K562 (cell line): Measurements from ENCODE around the gene TIMM23. TPM values are rescaled to one million over a fixed set of nuclear protein-coding genes. Genes with fewer than 3 reads are reported as not detected.

Experiments
- ATAC-seq: fragments of 200-7000 bp; cut with Tn5 transposase; 3 replicates; pipeline ENCODE4 v1.9.1; 2020; ENCODE audit warnings: moderate library complexity
- BruUV-seq: library from RNA; stranded (reverse); fragments of 400-500 nt; replicated peaks from 2 replicates; lab custom pipeline; 2021; lab: Mats Ljungman, UMichigan
- CTCF ChIA-PET: fragments of 300-600 bp; formaldehyde crosslinking; extraction: SDS; loops from one replicate; lab custom pipeline; 2021; ENCODE audit warnings: low intra/inter-chr PET ratio; lab: Yijun Ruan, JAX
- POLR2A ChIA-PET: fragments of 300-600, 350-650 bp; sonication (Branson Sonifier 250); formaldehyde crosslinking; extraction: SDS; loops from one replicate; lab custom pipeline; 2021; ENCODE audit warnings: antibody characterized with exemption, inconsistent platforms; lab: Yijun Ruan, JAX
- DNase-seq, 4 experiments: peaks; one replicate each; pipeline versions ENCODE4 v3.0.0 to v3.0.0-alpha.2; 2011 to 2018; ENCODE audit warnings: low spot score in 3 of 4, mixed read lengths in 3 of 4; ENCODE audit errors: extremely low read depth in 1 of 4
- FAIRE-seq: peaks from 2 replicates; lab custom pipeline; 2011; peaks lifted over from hg19 to GRCh38; lab: Jason Lieb, UNC
- H2AFZ ChIP-seq: 2 replicates; pipeline ENCODE4 v1.6.0; 2011; ENCODE audit warnings: low read depth, low read length, control low read depth, inconsistent platforms
- H3K27ac ChIP-seq: fragments of 200-600 bp; 3 replicates; pipeline ENCODE4 v1.8.0; 2011; ENCODE audit warnings: low read depth, mild to moderate bottlenecking, control low read depth, inconsistent platforms, low read length, moderate library complexity, mixed read lengths; ENCODE audit errors: extremely low read depth
- H3K27me3 ChIP-seq, 2 experiments: fragments of 300-600 bp in 1 of 2; 2 replicates in 1 of 2; 3 replicates in 1 of 2; pipeline versions ENCODE4 v1.6.0 to v1.8.0; 2011; ENCODE audit warnings: inconsistent platforms in 2 of 2, low read length in 2 of 2, mild to moderate bottlenecking in 1 of 2, mixed read lengths in 1 of 2, moderate library complexity in 1 of 2; ENCODE audit not compliant: control insufficient read depth in 2 of 2, insufficient read depth in 2 of 2
- H3K36me3 ChIP-seq: fragments of 300-600 bp; 3 replicates; pipeline ENCODE4 v1.8.0; 2011; ENCODE audit warnings: mild to moderate bottlenecking, low read length, inconsistent platforms; ENCODE audit not compliant: control insufficient read depth, insufficient read depth
- H3K4me1 ChIP-seq, 2 experiments: fragments of 200-600 bp in 1 of 2; replicated peaks in 1 of 2; 2 replicates in 1 of 2; 3 replicates in 1 of 2; pipeline versions ENCODE4 v1.5.1 to v1.8.0; 2011; ENCODE audit warnings: inconsistent platforms in 2 of 2, low read length in 2 of 2, mild to moderate bottlenecking in 1 of 2, mixed read lengths in 1 of 2, moderate library complexity in 1 of 2; ENCODE audit not compliant: control insufficient read depth in 2 of 2, insufficient read depth in 2 of 2
- H3K4me2 ChIP-seq: 2 replicates; pipeline ENCODE4 v1.6.1; 2011; ENCODE audit warnings: low read length, control low read depth, inconsistent platforms, mixed read lengths; ENCODE audit not compliant: insufficient read depth
- H3K4me3 ChIP-seq: fragments of 200-600 bp; sonication (generic), shearing (Covaris generic); 2 replicates; pipeline ENCODE4 v1.5.1; 2016; ENCODE audit warnings: control low read depth, inconsistent platforms
- H3K79me2 ChIP-seq: fragments of 200-600 bp; 3 replicates; pipeline ENCODE4 v1.8.0; 2011; ENCODE audit warnings: low read length, inconsistent platforms; ENCODE audit not compliant: control insufficient read depth, insufficient read depth
- H3K9ac ChIP-seq, 2 experiments: 2 replicates each; pipeline versions ENCODE4 v1.6.0 to v1.6.1; 2011; ENCODE audit warnings: low read depth in 2 of 2, low read length in 2 of 2, control low read depth in 1 of 2, inconsistent platforms in 1 of 2, mild to moderate bottlenecking in 1 of 2, mixed read lengths in 1 of 2; ENCODE audit not compliant: insufficient read depth in 1 of 2
- H3K9me1 ChIP-seq: one replicate; pipeline ENCODE4 v1.6.0; 2011; ENCODE audit warnings: inconsistent platforms, mild to moderate bottlenecking, low read length, moderate library complexity; ENCODE audit not compliant: control insufficient read depth, insufficient read depth
- H3K9me3 ChIP-seq: replicated peaks from 2 replicates; pipeline ENCODE4 v1.5.1; 2011; ENCODE audit warnings: low read depth, low read length, inconsistent platforms; ENCODE audit not compliant: control insufficient read depth, insufficient read depth
- H4K20me1 ChIP-seq: replicated peaks from 2 replicates; pipeline ENCODE4 v1.6.1; 2011; ENCODE audit warnings: low read length, inconsistent platforms, mixed read lengths; ENCODE audit not compliant: control insufficient read depth, insufficient read depth
- ATF7 ChIP-seq: fragments of 450-650 bp; IDR thresholded peaks from 2 replicates; pipeline ENCODE4 v1.7.1; 2014; ENCODE audit warnings: mild to moderate bottlenecking, moderate library complexity
- BCOR ChIP-seq: fragments of 450-650 bp; IDR thresholded peaks from 2 replicates; pipeline ENCODE4 v1.6.1; 2016
- C11orf30 ChIP-seq: fragments of 450-650 bp; IDR thresholded peaks from 2 replicates; pipeline ENCODE4 v1.6.1; 2016; ENCODE audit warnings: low read depth, mild to moderate bottlenecking
- CBFA2T2 ChIP-seq: fragments of 450-650 bp; conservative IDR thresholded peaks from 2 replicates; pipeline ENCODE4 v1.6.1; 2017; ENCODE audit warnings: mild to moderate bottlenecking
- FOXJ2 ChIP-seq: fragments of 200-800 bp; sonication (Bioruptor generic); IDR thresholded peaks from 2 replicates; pipeline ENCODE4 v1.6.1; 2016; ENCODE audit warnings: missing genetic modification characterization, missing compliant biosample characterization
- HNRNPLL ChIP-seq: fragments of 200-400 bp; formaldehyde crosslinking; IDR thresholded peaks from 2 replicates; pipeline ENCODE4 v1.6.1; 2017; ENCODE audit warnings: low read length, low read depth, mild to moderate bottlenecking; ENCODE audit not compliant: poor library complexity, severe bottlenecking
- KDM1A ChIP-seq, 2 experiments: fragments of 450-650 bp; IDR thresholded peaks; 2 replicates each; pipeline ENCODE4 v1.6.1; 2016; ENCODE audit warnings: mild to moderate bottlenecking in 2 of 2
- MEIS2 ChIP-seq: fragments of 450-650 bp; IDR thresholded peaks from 2 replicates; pipeline ENCODE4 v1.6.1; 2014; ENCODE audit warnings: mild to moderate bottlenecking; ENCODE audit not compliant: partially characterized antibody
- NCOA2 ChIP-seq, 2 experiments: fragments of 450-650 bp; IDR thresholded peaks; 2 replicates each; pipeline ENCODE4 v1.6.1; 2018; ENCODE audit warnings: mild to moderate bottlenecking in 2 of 2, moderate library complexity in 1 of 2; ENCODE audit not compliant: partially characterized antibody in 2 of 2
- NONO ChIP-seq, 2 experiments: fragments of 200-400 bp in 1 of 2; fragments of 450-650 bp in 1 of 2; formaldehyde crosslinking in 1 of 2; IDR thresholded peaks; 2 replicates each; pipeline ENCODE4 v1.6.1; 2017; ENCODE audit warnings: low read depth in 2 of 2, mild to moderate bottlenecking in 2 of 2, moderate library complexity in 2 of 2, low read length in 1 of 2
- PRMT5 ChIP-seq: sonication (generic); formaldehyde crosslinking; IDR thresholded peaks from 2 replicates; pipeline ENCODE4 v1.5.0; 2020; ENCODE audit warnings: missing genetic modification reagents
- RAD21 ChIP-seq, 2 experiments: fragments of 250-450 bp in 1 of 2; fragments of 450-650 bp in 1 of 2; sonication (Bioruptor Pico) in 1 of 2; formaldehyde crosslinking in 1 of 2; IDR thresholded peaks in 1 of 2; conservative IDR thresholded peaks in 1 of 2; 2 replicates each; pipeline versions ENCODE4 v1.4.0 to v1.8.0; 2020 to 2022; ENCODE audit warnings: mild to moderate bottlenecking in 2 of 2, moderate library complexity in 1 of 2
- RNF2 ChIP-seq: sonication (generic); IDR thresholded peaks from 2 replicates; pipeline ENCODE4 v1.6.1; 2016
- TARDBP ChIP-seq: fragments of 450-650 bp; IDR thresholded peaks from 2 replicates; pipeline ENCODE4 v1.6.1; 2016
- WGBS: fragments of 100-300 bp; shearing (Covaris generic); methylation state at CpG from one replicate; pipeline ENCODE4 v1.1.6; 2016; ENCODE audit warnings: low coverage, mixed read lengths; ENCODE audit not compliant: insufficient coverage; ENCODE audit errors: missing lambda C conversion rate; 5-methylcytosine and 5-hydroxymethylcytosine counted together
- in situ Hi-C: fragments of 300-500 bp; cut with MboI; formaldehyde crosslinking; loops from 4 replicates; pipeline ENCODE4 v1.15.0; 2018; ENCODE audit warnings: inconsistent platforms, mixed read lengths
- intact Hi-C: fragments of 100-400 bp; cut with micrococcal nuclease; formaldehyde crosslinking; loops from 2 replicates; pipeline ENCODE4 v1.14.2; 2022
- polyA plus RNA-seq, 8 experiments: library from polyadenylated mRNA; depleted of rRNA in 4 of 8; stranded (reverse) in 5 of 8; unstranded in 3 of 8; fragments of >200 nt; fragmentation: Nextera tagmentation in 2 of 8; fragmentation: Illumina TruSeq in 1 of 8; extraction: Ambion mirVana in 2 of 8; extraction: Trizol in 1 of 8; gene quantifications; 2 replicates each; pipeline versions ENCODE4 v1.2.1 to v1.2.3, GENCODE V29; 2011 to 2014; ENCODE audit warnings: inconsistent platforms in 1 of 8, missing spikeins in 1 of 8
- total RNA-seq, 7 experiments: library from RNA; depleted of rRNA in 6 of 7; stranded (reverse); fragments of >200 nt in 6 of 7; fragmentation: Illumina TruSeq in 2 of 7; extraction: Trizol in 2 of 7; gene quantifications; 2 replicates each; pipeline versions ENCODE4 v1.2.1 to v1.2.3, GENCODE V29; 2011 to 2021; ENCODE audit warnings: low replicate concordance in 1 of 7
- TF ChIP-seq, protein P1 (sequence below): fragments of 450-650 bp; IDR thresholded peaks from 2 replicates; pipeline ENCODE4 v1.6.1; 2017; ENCODE audit warnings: antibody characterized with exemption, mild to moderate bottlenecking
- TF ChIP-seq, protein P2 (sequence below): conservative IDR thresholded peaks from 2 replicates; pipeline ENCODE4 v1.6.1; 2011; ENCODE audit warnings: low read depth, mild to moderate bottlenecking, low read length; ENCODE audit not compliant: control insufficient read depth

TIMM23 gene
- total and polyA plus RNA-seq, 9 of the 15 experiments (the other 6 are each of a cell fraction or from before 2014, with no cell fraction given), result 148 to 280 (median 183) TPM

DNA sequence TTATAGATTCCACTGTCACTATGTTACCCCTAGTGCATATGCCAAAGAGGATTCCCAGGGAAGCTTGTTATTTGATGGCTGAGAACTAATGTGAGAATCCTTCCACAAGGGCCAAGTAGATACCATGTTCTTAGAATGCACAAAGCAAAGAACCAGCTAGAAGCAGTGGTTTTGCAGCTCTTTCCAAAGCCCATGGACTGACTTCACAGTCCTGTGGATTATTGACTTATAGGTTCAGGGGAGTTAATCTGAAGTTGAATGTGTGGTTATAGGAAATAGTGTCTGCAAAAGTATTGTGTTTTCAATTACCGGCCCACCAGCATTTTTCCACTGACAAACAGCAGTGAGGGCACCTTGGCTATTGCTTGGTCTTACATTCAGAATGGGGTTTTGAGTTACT lies 28.2 kb downstream of the TIMM23 start (continued):
- TF ChIP-seq, protein P1, sequence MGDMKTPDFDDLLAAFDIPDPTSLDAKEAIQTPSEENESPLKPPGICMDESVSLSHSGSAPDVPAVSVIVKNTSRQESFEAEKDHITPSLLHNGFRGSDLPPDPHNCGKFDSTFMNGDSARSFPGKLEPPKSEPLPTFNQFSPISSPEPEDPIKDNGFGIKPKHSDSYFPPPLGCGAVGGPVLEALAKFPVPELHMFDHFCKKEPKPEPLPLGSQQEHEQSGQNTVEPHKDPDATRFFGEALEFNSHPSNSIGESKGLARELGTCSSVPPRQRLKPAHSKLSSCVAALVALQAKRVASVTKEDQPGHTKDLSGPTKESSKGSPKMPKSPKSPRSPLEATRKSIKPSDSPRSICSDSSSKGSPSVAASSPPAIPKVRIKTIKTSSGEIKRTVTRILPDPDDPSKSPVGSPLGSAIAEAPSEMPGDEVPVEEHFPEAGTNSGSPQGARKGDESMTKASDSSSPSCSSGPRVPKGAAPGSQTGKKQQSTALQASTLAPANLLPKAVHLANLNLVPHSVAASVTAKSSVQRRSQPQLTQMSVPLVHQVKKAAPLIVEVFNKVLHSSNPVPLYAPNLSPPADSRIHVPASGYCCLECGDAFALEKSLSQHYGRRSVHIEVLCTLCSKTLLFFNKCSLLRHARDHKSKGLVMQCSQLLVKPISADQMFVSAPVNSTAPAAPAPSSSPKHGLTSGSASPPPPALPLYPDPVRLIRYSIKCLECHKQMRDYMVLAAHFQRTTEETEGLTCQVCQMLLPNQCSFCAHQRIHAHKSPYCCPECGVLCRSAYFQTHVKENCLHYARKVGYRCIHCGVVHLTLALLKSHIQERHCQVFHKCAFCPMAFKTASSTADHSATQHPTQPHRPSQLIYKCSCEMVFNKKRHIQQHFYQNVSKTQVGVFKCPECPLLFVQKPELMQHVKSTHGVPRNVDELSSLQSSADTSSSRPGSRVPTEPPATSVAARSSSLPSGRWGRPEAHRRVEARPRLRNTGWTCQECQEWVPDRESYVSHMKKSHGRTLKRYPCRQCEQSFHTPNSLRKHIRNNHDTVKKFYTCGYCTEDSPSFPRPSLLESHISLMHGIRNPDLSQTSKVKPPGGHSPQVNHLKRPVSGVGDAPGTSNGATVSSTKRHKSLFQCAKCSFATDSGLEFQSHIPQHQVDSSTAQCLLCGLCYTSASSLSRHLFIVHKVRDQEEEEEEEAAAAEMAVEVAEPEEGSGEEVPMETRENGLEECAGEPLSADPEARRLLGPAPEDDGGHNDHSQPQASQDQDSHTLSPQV, result 0 out of 2 replicates have a peak, but pooled peaks have one; percentile 17
- no peak for TF ChIP-seq FOXJ2 (tag)

DNA sequence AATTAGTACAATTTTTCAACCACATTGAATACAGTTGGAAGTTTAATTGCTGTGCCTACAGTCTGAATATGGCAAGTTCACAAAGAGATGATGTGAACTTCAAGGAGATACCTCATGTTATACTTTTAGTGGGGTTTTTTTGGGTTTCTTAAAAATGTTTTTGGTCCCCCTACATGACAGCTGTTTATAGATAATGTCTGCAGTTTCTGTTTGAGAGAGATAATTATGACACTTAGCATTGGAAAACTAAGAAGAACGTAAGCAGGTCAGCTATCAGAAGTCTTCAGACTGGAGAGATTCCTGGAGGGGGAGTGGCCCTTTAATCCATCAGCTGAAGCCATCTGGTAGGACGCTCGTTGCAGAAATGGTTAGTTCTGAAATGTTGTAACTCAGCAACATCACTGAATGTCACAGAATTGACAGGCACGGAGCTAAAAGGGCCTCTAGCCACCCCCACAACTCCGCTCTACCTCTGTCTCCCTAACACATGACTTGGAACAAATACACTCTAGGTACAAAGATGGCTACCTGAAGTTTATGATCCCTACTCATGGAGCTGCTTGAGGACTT lies 29.0 kb downstream of the TIMM23 start:
- H3K27me3 ChIP-seq, result no peaks in the 10 kb centered on the region
- H3K36me3 ChIP-seq, result peaks cover 87% of the 10 kb centered on the region
- H2AFZ ChIP-seq, result 0 out of 2 replicates have a peak overlapping the region, but pooled peaks have one; percentile 6
- ChIA-PET CTCF (no interaction called here), POLR2A (interaction anchor here (1.0 to 2.9 kb wide), 9 partner anchors 9 to 31 kb away, joined by 4 to 37 read pairs (median 7); partner anchors contain the start of gene NCOA4)
- 0 out of 2 replicates have a peak, but pooled peaks cover 2% of the 10 kb centered on the region for H3K9me3 ChIP-seq
- 2% methylated on average over 5 of the region's 5 CpGs for WGBS
- FAIRE-seq, result no peak
- BruUV-seq, result no TSS peak
- H3K4me3 ChIP-seq, result no peak overlapping the region
- peak overlapping the region; percentile 57 for H3K4me2 ChIP-seq
- H3K4me1 ChIP-seq, result peaks cover 16 to 41% of the 10 kb centered on the region in 2 experiments; a peak in 4 of 5 replicates
- peak; percentile 90 to 99 (median 93) for DNase-seq
- intact Hi-C loops (loop anchor here (1.0 to 2.0 kb wide), 2 partner anchors 18 to 22 kb away; no protein-coding TSS in a partner anchor), in situ Hi-C loops (no loop called here)
- peak overlapping the region in 1 of 2 experiments; percentile 62; a peak in 2 of 4 replicates for H3K9ac ChIP-seq
- H3K9me1 ChIP-seq, result no peaks in the 10 kb centered on the region
- H3K79me2 ChIP-seq, result peaks cover 53% of the 10 kb centered on the region
- H3K27ac ChIP-seq, result peak overlapping the region; percentile 86
- ATAC-seq, result peak; percentile 95
- H4K20me1 ChIP-seq, result no peaks in the 10 kb centered on the region
- TF ChIP-seq, protein P2, sequence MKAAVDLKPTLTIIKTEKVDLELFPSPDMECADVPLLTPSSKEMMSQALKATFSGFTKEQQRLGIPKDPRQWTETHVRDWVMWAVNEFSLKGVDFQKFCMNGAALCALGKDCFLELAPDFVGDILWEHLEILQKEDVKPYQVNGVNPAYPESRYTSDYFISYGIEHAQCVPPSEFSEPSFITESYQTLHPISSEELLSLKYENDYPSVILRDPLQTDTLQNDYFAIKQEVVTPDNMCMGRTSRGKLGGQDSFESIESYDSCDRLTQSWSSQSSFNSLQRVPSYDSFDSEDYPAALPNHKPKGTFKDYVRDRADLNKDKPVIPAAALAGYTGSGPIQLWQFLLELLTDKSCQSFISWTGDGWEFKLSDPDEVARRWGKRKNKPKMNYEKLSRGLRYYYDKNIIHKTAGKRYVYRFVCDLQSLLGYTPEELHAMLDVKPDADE, result peak; percentile 91
- no peak for TF ChIP-seq HNRNPLL
- TF ChIP-seq RAD21 (CRISPR knock-in tag; conservative IDR thresholded peaks at IDR 0.05 in 1 of 2, IDR thresholded peaks at IDR 0.05 in 1 of 2), result 0 out of 4 replicates have a peak, but pooled peaks have one; percentile 9 to 16
- peak; percentile 93 for TF ChIP-seq RNF2
- TF ChIP-seq CBFA2T2, result peak; percentile 100
- peak; percentile 67 for TF ChIP-seq C11orf30
- TF ChIP-seq NCOA2 (IDR thresholded peaks at IDR 0.05; ENCODE audit: partially characterized antibody in 2 of 2), result peak; percentile 91 to 94
- TF ChIP-seq MEIS2, result peak; percentile 98
- TF ChIP-seq ATF7, result peak; percentile 96
- TF ChIP-seq BCOR, result peak; percentile 91
- TF ChIP-seq NONO (IDR thresholded peaks at IDR 0.05; ENCODE audit: low read depth in 2 of 2, low read length in 1 of 2), result peak in 1 of 2 experiments; percentile 97; a peak in 2 of 4 replicates
- no peak for TF ChIP-seq PRMT5 (CRISPR knock-in tag)
- peak; percentile 99 for TF ChIP-seq KDM1A (IDR thresholded peaks at IDR 0.05)
- TF ChIP-seq TARDBP, result peak; percentile 99
